Fibroblast of skin of left quadriceps (primary cell): ENCODE results near the gene RNF133.
A peak's percentile ranks its signal among the peaks of the same experiment; 100 is the strongest.
"Not testable (repeated sequence)": the region's sequence is repeated elsewhere in the genome, so short reads cannot be mapped to it uniquely, and the experiment has no call there.

Experiments used
- DNase-seq, 2 experiments: peaks; one replicate each; pipeline ENCODE4 v3.0.0-alpha.2; 2013; ENCODE audit warnings: low read depth in 2 of 2

RNF133 gene

DNA sequence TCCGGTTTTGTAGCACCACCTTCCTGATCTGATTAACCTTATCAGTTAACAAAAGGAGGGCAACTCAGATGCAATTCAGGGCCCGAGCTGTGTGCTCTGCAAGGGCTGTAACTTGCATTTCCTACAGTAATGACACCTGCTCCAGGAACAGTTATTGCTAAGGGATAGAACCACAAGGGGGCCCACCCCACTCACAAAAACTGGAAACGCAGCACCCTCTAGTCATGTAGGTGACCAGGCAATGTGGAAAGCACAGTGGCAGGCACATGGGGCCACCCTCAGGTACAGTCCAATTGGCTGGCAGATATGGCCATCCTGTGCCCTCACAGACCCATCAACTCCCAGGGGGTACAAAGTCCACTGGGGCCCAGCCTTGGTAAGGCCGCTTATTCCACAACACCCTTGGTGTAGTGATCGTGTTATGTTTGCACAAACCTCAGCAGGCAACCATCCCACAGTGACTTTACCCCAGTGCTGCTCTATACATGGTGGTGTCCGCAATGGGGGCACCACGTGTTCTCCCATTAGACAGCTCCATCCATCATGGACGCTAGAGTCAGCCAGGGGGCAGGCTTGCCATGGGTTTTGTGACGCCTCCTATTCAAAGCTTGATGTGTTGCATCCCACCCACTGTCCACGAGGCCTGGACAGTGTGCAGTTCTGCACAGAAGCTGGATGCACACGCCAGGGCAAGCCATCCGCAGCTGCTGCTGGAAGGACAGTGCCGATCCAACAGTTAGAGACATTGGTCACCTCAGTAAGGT, 9.4 kb downstream of the RNF133 start:
- DNase-seq = no peak

DNA sequence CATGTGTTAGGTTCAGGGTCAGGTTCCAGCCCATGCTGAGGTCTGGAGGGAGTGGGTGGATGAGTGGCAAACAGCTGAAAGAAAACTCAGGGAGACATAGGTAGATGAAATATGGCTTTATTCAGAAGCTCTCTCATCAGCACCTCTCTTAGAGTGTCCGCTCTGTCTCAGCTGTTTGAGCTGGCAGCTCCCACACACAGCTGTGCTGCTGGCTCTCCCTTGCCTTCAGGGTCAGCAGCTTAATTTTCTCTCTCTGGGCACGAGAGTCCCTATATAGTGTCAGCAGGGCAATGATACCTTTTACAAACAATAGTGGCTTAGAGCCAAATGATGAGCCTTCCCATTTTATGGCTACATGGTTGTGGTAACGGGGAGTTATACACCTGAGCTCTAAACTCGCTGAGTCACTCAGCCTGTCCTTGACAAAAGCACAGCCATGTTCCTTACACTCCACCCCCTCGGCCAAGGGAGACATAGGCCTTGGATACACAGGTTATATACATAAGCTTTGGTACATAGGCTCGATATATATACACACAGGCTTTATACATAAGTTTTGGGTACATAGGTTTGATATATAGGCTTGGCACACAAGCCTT, 10.4 kb downstream of the RNF133 start:
- no peak for DNase-seq

DNA sequence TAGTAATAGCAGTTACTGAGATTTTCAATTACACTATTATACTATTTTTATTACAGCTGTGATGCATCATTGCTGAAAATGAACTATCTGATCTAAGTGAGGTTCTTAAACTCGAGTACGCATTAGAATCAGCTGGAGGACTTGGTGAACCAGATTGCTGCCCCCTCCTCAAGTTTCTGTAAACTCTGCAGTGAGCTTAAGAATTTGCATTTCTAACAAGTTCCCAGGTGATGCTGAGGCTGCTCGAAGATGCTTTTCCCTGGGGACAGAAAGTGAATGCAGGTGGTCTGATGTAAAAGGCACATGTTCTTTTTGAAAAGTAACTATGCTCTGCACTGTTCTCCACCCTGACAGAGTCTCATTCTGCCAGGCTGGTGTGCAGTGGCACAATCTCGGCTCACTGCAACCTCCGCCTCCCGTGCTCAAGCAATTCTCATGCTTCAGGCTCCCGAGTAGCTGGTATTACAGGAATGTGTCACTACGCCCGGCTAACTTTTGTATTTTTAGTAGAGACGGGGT, 12.5 kb downstream of the RNF133 start:
- no peak for DNase-seq

DNA sequence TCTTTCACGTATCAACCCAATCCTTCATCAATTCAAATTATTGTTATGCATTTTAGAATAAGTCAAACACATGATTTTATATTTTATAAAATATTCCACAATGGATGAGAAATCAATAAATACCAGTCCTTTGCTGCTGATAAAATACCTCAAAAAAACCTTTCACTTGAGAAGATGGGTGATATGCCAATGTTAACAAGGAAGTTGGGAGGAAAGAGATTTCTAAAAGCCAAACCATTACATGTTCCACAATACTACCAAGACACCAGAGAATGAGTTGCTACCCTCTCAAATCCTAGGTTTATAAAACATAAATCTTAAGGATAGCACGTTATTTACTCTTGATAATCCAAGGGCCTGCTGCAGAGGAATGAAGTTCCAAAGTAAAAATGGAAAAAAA, 14.4 kb downstream of the RNF133 start:
- DNase-seq = no peak

DNA sequence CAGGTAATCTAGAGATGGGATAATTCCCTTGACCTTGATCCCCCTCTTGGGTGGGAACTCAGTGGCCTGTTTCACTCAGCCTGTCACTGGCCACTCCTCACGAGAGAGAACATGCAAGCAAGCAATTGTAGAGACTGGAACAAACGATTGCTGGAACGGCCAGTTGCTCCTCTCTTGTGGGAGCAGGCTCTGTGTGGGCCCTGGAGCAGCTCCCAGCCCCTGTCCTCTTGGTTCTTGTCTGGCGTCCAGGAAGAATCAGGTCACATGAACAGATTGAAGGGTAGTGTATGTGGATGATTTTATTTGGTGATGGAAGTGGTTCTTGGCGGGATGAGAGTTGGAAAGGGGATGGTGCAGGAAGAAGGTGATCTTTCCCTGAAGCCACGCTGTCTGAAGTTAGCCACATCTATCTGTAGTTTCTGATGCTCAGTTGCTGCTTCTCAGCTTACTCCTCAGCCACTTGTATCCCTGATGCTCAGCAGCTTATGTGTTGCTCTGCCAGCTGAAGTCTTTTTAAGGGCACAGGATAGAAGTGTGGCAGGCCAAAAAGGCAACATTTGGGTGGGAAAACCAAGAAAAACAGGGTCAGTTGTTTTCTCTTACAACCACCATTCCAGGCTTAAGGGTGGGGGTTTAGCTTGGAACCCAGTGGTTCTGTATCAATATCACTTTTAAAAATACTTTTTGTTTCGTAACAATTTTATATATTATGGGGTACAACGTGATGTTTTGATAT, 15.9 kb downstream of the RNF133 start:
- DNase-seq = no peak

DNA sequence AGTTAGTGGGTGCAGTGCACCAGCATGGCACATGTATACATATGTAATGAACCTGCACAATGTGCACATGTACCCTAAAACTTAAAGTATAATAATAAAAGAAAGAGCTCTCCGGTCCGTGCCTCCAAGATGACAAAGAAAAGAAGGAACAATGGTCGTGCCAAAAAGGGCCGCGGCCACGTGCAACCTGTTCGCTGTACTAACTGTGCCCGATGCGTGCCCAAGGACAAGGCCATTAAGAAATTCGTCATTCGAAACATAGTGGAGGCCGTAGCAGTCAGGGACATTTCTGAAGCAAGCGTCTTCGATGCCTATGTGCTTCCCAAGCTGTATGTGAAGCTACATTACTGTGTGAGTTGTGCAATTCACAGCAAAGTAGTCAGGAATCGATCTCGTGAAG, 17.7 kb downstream of the RNF133 start:
- not testable (repeated sequence) for DNase-seq

DNA sequence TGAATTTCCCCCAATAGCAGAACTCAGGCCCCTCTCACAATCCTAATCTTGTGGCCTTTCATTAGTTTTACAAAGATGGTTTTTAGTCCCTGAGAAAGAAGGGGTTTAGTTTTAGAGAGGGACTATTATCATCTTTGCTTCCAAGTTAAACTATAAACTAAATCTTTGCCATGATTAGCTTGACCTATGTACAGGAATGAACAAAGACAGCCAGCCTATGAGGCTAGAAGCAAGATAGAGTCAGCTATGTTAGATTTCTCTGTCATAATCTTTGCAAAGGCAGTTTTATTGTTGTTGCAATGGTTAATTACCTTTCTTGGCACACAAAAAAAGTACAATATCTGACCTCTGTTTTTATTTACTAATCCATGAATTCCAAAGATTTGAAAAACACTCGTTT, 19.1 kb downstream of the RNF133 start:
- no peak for DNase-seq

DNA sequence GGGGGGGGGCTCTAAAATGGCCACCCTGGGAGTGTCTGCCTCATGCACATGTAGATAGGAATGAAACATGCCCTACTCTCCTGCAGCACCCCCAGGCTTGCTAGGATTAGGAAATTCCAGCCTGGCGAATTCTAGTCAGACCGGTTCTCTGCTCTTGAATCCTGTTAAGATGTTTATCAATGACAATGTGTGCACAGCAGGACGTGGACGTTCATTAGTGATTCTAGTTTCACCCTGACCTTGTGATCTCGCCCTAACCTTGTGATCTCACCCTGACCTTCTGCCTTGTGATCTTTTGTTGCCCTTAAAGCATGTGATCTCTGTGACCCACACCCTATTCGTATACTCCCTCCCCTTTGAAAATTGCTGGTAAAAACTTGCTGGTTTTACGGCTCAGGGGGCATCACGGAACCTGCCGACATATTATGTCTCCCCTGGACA, 19.6 kb downstream of the RNF133 start:
- not testable (repeated sequence) for DNase-seq

DNA sequence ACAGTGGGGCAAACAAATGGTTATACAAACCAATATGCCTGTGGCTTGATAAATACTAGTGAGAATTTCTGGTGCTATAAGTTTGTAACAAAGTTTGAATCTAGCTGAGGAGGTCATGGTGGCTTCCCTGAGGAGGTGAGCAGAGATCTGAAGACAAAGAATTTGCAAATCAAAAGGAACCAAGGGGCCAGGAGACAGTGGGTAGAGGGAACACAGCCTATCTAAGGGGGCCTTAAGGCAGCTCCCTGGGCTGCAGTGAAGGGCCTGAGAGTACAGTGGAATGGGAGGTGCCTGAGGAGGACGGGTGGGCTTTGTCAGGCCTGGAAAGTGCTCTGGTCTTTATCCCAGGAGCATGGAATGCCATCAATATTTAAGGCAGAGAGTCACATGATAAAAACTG, 21.8 kb downstream of the RNF133 start:
- DNase-seq = no peak

DNA sequence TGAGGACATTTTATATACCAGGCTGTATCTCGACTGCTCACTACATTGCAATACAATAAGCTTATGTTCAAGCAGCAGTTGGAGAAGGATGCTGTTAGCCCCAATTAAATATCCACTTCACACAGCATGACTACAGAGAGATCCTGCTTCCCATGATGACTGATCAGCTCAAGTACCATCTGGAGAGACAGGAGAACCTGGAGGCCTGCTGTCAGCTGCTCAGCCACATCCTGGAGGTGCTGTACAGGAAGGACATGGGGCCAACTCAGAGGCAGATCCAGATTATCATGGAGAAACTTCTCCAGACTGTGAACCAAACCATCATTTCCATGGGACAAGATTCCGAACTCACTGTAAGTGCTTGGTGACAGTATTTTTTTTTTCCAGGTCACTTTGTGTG, 22.5 kb downstream of the RNF133 start:
- no peak for DNase-seq

DNA sequence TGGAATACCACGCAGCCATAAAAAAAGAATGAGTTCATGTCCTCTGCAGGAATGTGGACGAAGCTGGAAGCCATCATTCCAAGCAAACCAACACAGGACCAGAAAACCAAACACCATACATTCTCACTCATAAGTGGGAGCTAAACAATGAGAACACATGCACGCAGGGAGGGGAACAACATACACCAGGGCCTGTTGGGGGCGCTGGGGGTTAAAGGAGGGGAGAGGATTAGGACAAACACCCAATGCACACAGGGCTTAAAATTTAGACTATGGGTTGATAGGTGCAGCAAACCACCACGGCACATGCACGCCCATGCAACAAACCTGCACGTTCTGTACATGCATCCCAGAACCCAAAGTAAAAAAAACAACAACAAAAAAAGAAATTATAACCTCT, 23.3 kb downstream of the RNF133 start:
- no peak for DNase-seq

DNA sequence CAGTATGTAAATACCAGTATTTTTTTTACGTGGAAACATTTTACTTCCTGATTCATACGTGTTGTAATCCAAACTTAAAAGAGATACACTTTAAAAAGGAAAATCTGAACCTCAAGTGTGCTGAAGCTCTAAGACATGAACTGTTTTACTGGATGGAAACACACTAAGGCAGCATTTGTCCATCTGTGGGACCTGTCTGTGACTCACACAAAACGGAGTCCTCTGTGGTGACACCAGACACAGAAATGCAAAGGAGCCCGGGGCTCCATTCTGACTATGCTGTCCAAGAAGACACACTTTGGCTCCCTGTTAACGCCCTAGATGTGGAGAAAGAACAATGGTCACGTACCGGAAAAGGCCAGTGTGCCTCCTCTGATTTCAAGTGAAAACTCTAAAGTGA, 23.9 kb downstream of the RNF133 start:
- DNase-seq = no peak

DNA sequence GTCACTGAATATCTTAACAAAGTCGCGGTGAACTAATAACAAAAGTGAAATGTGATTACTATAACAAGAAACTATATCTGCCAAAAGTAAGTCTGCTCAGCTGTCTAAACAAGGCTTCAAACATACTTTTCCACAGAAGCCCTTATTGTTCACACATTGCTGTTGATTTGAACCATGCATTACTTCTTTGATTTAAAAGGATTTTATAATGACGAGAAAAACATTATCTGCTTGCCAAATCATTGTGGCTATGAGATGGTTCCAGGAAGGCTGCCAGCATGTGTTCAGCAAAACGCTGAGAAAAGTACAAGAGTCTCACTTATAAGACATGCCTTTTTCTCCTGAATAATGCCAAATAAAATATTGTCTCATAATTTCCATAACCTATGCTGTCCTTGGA, 24.4 kb downstream of the RNF133 start:
- peak; percentile 1 for DNase-seq

DNA sequence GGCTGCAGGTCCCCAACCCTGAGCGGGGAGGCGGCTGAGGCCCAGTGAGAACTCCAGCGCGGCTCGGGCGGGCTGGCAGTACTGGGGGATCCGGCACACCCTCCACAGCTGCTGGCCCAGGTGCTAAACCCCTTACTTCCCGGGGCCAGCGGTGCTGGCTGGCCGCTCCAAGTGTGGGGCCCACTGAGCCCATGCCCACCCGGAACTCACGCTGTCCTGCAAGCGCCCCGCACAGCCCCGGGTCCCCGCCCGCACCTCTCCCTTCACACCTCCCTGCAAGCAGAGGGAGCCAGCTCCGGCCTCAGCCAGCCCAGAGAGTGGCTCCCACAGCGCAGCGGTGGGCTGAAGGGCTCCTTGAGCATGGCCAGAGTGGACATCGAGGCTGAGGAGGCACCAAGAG, 25.0 kb downstream of the RNF133 start:
- DNase-seq = no peak

DNA sequence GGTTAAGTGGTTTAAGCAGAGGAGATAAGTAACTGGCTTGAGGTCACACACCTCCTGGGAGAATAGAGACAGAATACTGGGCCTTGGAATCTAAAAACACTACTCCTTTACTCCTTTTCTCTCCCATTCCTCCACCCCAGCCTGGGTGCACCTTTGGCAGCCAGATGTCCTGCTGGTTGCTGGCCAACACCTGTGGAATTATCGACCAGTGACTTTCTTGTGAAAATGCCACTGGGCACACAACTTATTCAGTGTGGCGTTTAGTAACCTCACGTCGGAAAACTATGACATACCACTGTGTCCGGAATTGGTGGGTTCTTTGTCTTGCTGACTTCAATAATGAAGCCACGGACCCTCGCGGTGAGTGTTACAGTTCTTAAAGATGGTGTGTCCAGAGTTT, 26.4 kb downstream of the RNF133 start:
- no peak for DNase-seq

DNA sequence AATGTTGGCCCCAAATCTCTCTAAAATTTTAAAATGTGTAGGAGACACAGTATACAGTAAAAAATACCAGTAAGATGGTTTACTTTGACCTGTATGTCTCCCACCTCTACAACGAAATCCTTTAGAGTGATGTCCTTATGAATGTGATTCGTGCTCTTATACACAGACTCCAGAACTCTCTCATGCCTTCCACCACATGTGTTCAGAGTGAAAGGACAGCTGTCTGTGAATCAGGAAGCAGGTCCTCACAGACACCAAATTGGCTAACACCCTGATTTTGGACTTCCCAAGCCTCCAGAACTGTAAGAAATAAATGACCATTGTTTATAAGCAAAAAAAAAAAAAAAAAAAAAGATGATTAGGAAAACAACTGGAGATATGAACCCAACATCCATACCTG, 35.2 kb downstream of the RNF133 start:
- no peak for DNase-seq

DNA sequence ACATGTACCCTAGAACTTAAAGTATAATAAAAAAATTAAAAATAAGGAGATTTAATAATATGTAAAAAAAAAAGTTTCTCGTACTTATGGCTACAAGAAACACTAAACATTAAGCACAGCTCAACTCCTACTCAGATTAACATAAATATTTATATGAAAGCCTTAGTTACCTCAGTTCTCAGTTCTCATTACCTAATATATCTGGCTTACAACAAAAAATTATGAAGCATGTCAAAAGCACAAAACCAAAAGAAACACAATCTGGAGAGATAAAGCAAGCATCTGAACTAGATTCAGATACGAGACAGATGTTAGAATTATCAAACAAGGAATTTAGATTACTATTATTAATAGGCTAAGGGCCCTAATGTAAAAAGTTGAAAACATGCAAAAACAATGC, 40.1 kb downstream of the RNF133 start:
- no peak for DNase-seq

DNA sequence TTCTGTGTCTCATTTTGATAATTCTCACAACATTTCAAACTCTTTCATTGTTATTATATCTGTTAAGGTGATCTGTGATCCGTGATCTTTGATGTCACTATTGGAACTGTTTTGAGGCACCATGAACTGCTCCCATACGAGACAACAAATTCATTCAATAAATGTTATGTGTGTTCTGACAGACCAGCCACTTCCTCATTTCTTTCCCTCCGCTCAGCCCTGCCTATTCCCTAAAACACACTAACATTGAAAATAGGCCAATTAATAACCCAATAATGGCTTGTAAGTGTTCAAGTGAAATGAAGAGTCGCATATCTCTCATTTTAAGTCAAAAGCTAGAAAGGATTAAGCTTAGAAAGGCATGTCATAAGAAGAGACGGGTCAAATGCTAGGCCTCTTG, 45.2 kb downstream of the RNF133 start:
- no peak for DNase-seq

DNA sequence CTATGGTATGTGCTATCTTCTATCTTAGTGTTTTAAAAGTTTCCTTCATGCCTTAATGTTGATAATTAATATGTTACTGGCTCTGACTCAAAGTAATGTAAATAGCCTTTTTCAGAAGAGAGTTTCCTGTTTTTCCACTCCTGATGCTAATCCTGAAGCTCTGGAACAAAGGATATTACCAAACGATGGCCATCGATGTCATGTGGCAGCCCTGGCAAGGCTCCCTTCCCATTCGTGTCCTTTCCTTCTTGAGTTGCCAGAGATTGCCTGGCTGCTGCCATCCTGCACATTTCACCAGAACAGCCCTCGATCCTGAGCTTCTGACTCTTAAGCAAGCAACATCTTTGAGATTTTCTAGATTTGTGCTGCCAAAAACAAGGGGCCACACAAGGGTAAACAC, 46.0 kb downstream of the RNF133 start:
- DNase-seq = no peak

DNA sequence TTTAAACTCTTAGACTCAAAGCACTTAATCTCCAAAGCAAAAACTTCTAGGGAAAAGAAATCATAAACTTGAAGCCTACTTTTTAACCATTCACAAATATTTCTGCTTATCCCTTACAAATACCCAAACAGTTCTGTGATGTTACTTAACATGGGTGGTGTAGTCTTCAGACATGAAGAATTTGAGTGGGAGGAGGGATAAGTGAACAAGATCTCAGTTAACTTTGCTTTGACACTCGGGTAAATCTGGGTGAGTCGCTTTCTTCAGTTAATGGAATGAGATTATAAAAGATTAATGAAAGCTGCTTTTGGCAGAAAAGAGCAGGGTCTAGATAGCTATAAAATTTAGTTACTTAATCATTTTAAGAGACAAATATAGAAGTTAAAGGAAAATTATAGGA, 47.5 kb downstream of the RNF133 start:
- DNase-seq = no peak
